HCT116 (cell line): ENCODE data around the gene CCDC61. TPM values are rescaled to one million over a fixed set of nuclear protein-coding genes. Genes with fewer than 3 reads are reported as not detected.

Experiments
- ATAC-seq: fragments of 200-7000 bp; cut with Tn5 transposase; 2 replicates; pipeline ENCODE4 v1.9.1; 2020; ENCODE audit warnings: mild to moderate bottlenecking, moderate library complexity
- BruUV-seq: library from RNA; stranded (reverse); fragments of 400-500 nt; replicated peaks from 2 replicates; lab custom pipeline; 2021; lab: Mats Ljungman, UMichigan
- CTCF ChIA-PET: fragments of 300-600 bp; sonication (Branson Sonifier 250); formaldehyde crosslinking; loops from one replicate; lab custom pipeline; 2021; ENCODE audit warnings: antibody characterized with exemption; lab: Charles Lee
- POLR2A ChIA-PET: fragments of 300-600, 350-600 bp; sonication (Branson Sonifier 250); formaldehyde crosslinking; loops from one replicate; lab custom pipeline; 2021; ENCODE audit warnings: antibody characterized with exemption; lab: Charles Lee
- RAD21 ChIA-PET, 2 experiments: fragments of 300-600 bp; sonication (Branson Sonifier 250); formaldehyde crosslinking; loops; one replicate each; lab custom pipeline; 2023; ENCODE audit warnings: low total read pairs in 2 of 2; ENCODE audit not compliant: uncharacterized antibody in 2 of 2, unreplicated experiment in 2 of 2, low non-redundant PET in 1 of 2; lab: Charles Lee
- DNase-seq: peaks from one replicate; pipeline ENCODE4 v3.0.0-alpha.2; 2010; ENCODE audit warnings: low read depth, low spot score
- H2AFZ ChIP-seq: fragments of 200-600 bp; shearing (Covaris generic), sonication (generic); 2 replicates; pipeline ENCODE4 v1.6.1; 2017; ENCODE audit warnings: low read depth, mixed run types, mixed read lengths, antibody characterized with exemption, low read length; ENCODE audit not compliant: poor library complexity, severe bottlenecking
- H3K27ac ChIP-seq: 2 replicates; pipeline ENCODE4 v1.5.1; 2012; ENCODE audit warnings: low read depth, low read length
- H3K27me3 ChIP-seq: fragments of 200-600 bp; sonication (generic); 2 replicates; pipeline ENCODE4 v1.6.1; 2016; ENCODE audit warnings: mixed run types, low read length, mixed read lengths; ENCODE audit not compliant: insufficient read depth
- H3K36me3 ChIP-seq, 2 experiments: fragments of 200-500 bp in 1 of 2; fragments of 200-600 bp in 1 of 2; sonication (Bioruptor generic) in 1 of 2; sonication (generic) in 1 of 2; 2 replicates each; pipeline versions ENCODE4 v1.5.1 to v1.6.1; 2014 to 2016; ENCODE audit warnings: low read length in 2 of 2, inconsistent platforms in 1 of 2, mixed read lengths in 1 of 2, mixed run types in 1 of 2; ENCODE audit not compliant: insufficient read depth in 2 of 2, control insufficient read depth in 1 of 2
- H3K4me1 ChIP-seq, 2 experiments: fragments of 200-600 bp in 1 of 2; sonication (generic) in 1 of 2; 2 replicates each; pipeline versions ENCODE4 v1.5.1 to v1.6.1; 2012 to 2017; ENCODE audit warnings: low read length in 2 of 2, inconsistent platforms in 1 of 2, mild to moderate bottlenecking in 1 of 2, mixed read lengths in 1 of 2, mixed run types in 1 of 2, moderate library complexity in 1 of 2; ENCODE audit not compliant: insufficient read depth in 2 of 2, control insufficient read depth in 1 of 2
- H3K4me2 ChIP-seq: fragments of 200-600 bp; sonication (generic); 2 replicates; pipeline ENCODE4 v1.6.1; 2017; ENCODE audit warnings: mixed run types, low read length, mixed read lengths
- H3K4me3 ChIP-seq, 2 experiments: fragments of 200-600 bp in 1 of 2; sonication (generic) in 1 of 2; replicated peaks in 1 of 2; 2 replicates each; pipeline ENCODE4 v1.5.1; 2011 to 2016; ENCODE audit warnings: low read length in 2 of 2, control low read depth in 1 of 2, low read depth in 1 of 2, mild to moderate bottlenecking in 1 of 2, mixed read lengths in 1 of 2, mixed run types in 1 of 2
- H3K79me2 ChIP-seq: fragments of 200-600 bp; sonication (generic); 2 replicates; pipeline ENCODE4 v1.6.1; 2017; ENCODE audit warnings: mild to moderate bottlenecking, mixed run types, low read length, moderate library complexity, mixed read lengths; ENCODE audit not compliant: insufficient read depth
- H3K9ac ChIP-seq: fragments of 200-600 bp; sonication (generic); 2 replicates; pipeline ENCODE4 v1.6.1; 2016; ENCODE audit warnings: low read length, mixed read lengths
- H3K9me2 ChIP-seq: fragments of 200-600 bp; sonication (generic), shearing (Covaris generic); 2 replicates; pipeline ENCODE4 v1.6.1; 2017; ENCODE audit warnings: mixed run types, mild to moderate bottlenecking, moderate library complexity; ENCODE audit not compliant: insufficient read depth
- H3K9me3 ChIP-seq, 2 experiments: fragments of 200-500 bp in 1 of 2; fragments of 200-600 bp in 1 of 2; sonication (Bioruptor generic) in 1 of 2; sonication (generic) in 1 of 2; 2 replicates each; pipeline ENCODE4 v1.6.1; 2014 to 2017; ENCODE audit warnings: low read length in 2 of 2, mixed read lengths in 2 of 2, inconsistent platforms in 1 of 2, low read depth in 1 of 2, mild to moderate bottlenecking in 1 of 2, mixed run types in 1 of 2, moderate library complexity in 1 of 2; ENCODE audit not compliant: control insufficient read depth in 1 of 2, insufficient read depth in 1 of 2
- H4K20me1 ChIP-seq: fragments of 200-600 bp; sonication (generic), shearing (Covaris generic); 2 replicates; pipeline ENCODE4 v1.6.1; 2017; ENCODE audit warnings: mixed run types, mild to moderate bottlenecking, moderate library complexity; ENCODE audit not compliant: insufficient read depth
- ATF3 ChIP-seq: IDR thresholded peaks from 2 replicates; pipeline ENCODE4 v1.6.1; 2012
- CBX3 ChIP-seq: IDR thresholded peaks from 2 replicates; pipeline ENCODE4 v1.6.1; 2012; ENCODE audit warnings: low read depth
- CTCF ChIP-seq, 3 experiments: fragments of 200-600 bp in 1 of 3; sonication (generic) in 1 of 3; IDR thresholded peaks in 2 of 3; conservative IDR thresholded peaks in 1 of 3; 2 replicates each; pipeline ENCODE4 v1.5.1; 2012 to 2017; ENCODE audit warnings: low read depth in 2 of 3, low read length in 2 of 3, antibody characterized with exemption in 1 of 3, borderline replicate concordance in 1 of 3, control low read depth in 1 of 3, mild to moderate bottlenecking in 1 of 3, mixed read lengths in 1 of 3, mixed run types in 1 of 3, moderate library complexity in 1 of 3; ENCODE audit not compliant: insufficient read depth in 1 of 3
- ELF1 ChIP-seq: IDR thresholded peaks from 2 replicates; pipeline ENCODE4 v1.6.1; 2012; ENCODE audit warnings: low read depth, borderline replicate concordance
- FOSL1 ChIP-seq: IDR thresholded peaks from 2 replicates; pipeline ENCODE4 v1.6.1; 2012; ENCODE audit warnings: low read depth
- JUND ChIP-seq: IDR thresholded peaks from 2 replicates; pipeline ENCODE4 v1.6.1; 2012
- MAX ChIP-seq: IDR thresholded peaks from 2 replicates; pipeline ENCODE4 v1.6.1; 2012
- REST ChIP-seq: IDR thresholded peaks from 2 replicates; pipeline ENCODE4 v1.6.1; 2012; ENCODE audit warnings: low read depth
- SIN3A ChIP-seq: IDR thresholded peaks from 2 replicates; pipeline ENCODE4 v1.6.1; 2012; ENCODE audit warnings: low read depth
- SRF ChIP-seq: IDR thresholded peaks from 2 replicates; pipeline ENCODE4 v1.6.1; 2012; ENCODE audit warnings: low read depth
- ZBTB33 ChIP-seq: IDR thresholded peaks from 2 replicates; pipeline ENCODE4 v1.6.1; 2011; ENCODE audit warnings: mild to moderate bottlenecking, low read length, moderate library complexity; ENCODE audit not compliant: insufficient replicate concordance; ENCODE audit errors: extremely low read depth
- ZFX ChIP-seq: fragments of 450-650 bp; IDR thresholded peaks from 2 replicates; pipeline ENCODE4 v1.6.1; 2017
- ZNF274 ChIP-seq: fragments of 200-500 bp; sonication (Bioruptor generic); IDR thresholded peaks from 2 replicates; pipeline ENCODE4 v1.6.1; 2014; ENCODE audit warnings: mild to moderate bottlenecking, low read depth, low read length, inconsistent platforms
- intact Hi-C: fragments of 100-400 bp; cut with micrococcal nuclease; formaldehyde crosslinking; loops from 2 replicates; pipeline ENCODE4 v1.10.0; 2022
- total RNA-seq: library from RNA; stranded (reverse); gene quantifications from one replicate; pipeline ENCODE4 v1.2.1, GENCODE V29; 2021; ENCODE audit not compliant: unreplicated experiment

Gene CCDC61
- total RNA-seq, 1 experiment from 2014 or later, result 12.2 TPM

GRCh38 chr19:46060012-46060411, 64.7 kb downstream of the CCDC61 start:
- ATAC-seq, result no peak
- CTCF ChIA-PET, result no interaction called here
- Histone ChIP-seq H3K4me1 (peaks cover 0 to 6% of the 10 kb centered on the region in 2 experiments; a peak in 1 of 4 replicates), H3K27me3 (peaks cover 67% of the 10 kb centered on the region), H4K20me1 (0 out of 2 replicates have a peak, but pooled peaks cover 7% of the 10 kb centered on the region), H3K9ac (no peak overlapping the region), H2AFZ (no peak overlapping the region), H3K79me2 (no peaks in the 10 kb centered on the region), H3K27ac (no peak overlapping the region), H3K9me3 (no peaks in the 10 kb centered on the region), H3K9me2 (no peaks in the 10 kb centered on the region), H3K4me2 (no peak overlapping the region), H3K36me3 (no peaks in the 10 kb centered on the region), H3K4me3 (no peak overlapping the region)
- RAD21 ChIA-PET, result no interaction called here
- DNase-seq, result no peak
- intact Hi-C loops, result loop anchor here (1.0 kb wide), 1 partner anchor 10 kb away; no protein-coding TSS in a partner anchor
- no TSS peak for BruUV-seq
- POLR2A ChIA-PET, result no interaction called here
- TF ChIP-seq CTCF (IDR thresholded peaks at IDR 0.05 in 2 of 3, conservative IDR thresholded peaks at IDR 0.05 in 1 of 3; ENCODE audit: borderline replicate concordance in 1 of 3, insufficient read depth in 1 of 3, low read depth in 2 of 3, low read length in 2 of 3) (no peak), REST (no peak), ELF1 (no peak), ZBTB33 (no peak), SRF (no peak), MAX (no peak), ZFX (no peak), SIN3A (no peak), FOSL1 (no peak), ATF3 (no peak), JUND (no peak), CBX3 (no peak), ZNF274 (no peak)
